Measurements from ENCODE around the gene KLHL29.
"Not testable (repeated sequence)": the region's sequence is repeated elsewhere in the genome, so short reads cannot be mapped to it uniquely, and the experiment has no call there.

KLHL29 gene

DNA sequence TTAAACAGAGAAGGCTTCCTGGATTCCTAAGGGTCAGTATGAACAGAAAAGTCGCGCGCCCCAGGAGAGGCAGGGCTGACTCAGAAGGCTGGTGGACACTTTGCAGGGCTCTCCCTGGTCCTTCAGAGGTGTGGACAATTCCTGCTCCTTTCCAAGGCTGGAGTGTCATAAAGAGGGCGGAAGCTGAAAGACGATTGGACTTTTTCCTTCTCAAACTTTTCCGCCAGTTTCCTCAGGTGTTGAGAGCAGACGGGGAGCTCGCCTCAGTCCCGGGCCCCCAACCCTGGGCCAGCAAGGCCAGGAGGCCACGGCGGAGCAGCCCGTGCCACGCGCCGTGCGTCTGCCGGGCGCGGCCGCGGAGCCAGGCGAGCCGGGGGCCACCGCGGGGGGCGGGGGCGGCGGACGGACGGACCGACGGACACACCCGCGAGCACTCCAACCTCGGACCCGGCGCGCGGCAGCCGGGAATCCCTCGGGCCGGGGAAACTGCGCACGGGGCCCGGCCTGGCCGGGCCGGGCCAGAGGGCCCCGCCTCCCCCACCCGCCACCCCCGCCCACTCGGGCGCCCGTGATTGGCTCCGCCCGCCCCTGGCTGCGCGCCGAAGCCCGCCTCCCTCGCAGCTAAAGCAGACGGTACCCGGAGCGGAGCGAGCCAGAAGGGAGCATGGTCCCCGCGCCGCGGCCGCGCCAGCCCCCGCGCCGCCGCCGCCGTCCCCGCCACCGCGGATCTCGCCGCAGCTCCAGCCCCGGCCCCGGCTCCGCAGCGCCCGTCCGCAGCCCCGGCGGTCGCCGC is at the start of gene KLHL29:
TSS of gene KLHL29 (plus strand) at position 629 of the 793 bp plus-strand sequence. CDS start 177,018 bp downstream, outside the sequence.
- peak; percentile 77 for DNase-seq

DNA sequence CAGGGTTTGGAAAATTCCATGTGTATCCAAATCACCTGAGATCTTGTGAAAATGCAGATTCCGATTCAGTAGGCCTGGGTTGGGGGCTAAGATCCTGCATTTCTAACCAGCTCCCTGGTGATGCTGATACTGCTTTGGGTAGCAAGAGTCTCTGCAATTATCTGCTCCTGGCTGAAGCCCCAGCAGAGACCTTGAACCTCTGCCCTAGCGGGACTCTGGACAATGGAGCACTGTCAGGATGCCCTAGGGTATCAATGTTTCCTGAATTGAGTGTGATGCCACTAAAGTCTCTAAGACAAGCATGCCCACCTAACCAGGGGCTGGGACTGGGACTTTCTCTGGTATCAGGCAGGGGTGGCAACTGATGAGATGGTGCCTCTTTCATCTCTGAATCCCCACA is 49.4 kb upstream of the KLHL29 start:
- DNase-seq = no peak

DNA sequence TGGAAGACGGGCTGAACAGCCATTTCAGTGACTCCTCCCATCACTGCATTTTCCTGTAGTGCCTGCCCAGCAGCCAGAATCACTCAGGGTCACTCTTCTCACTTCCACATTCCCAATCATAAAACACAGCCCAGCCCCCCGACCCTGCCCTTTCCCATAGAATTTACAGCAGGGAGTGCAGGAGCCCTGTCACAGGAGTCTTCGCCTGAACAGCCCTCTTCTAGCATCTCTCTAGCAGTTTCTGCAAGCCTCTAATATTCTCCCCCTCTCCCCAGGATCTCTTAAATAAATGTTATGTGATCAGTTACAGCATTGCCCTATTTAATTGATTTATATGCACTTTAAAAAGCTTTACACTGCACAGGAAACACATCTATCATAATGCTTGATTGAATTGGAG is 42.9 kb upstream of the KLHL29 start:
- no peak for DNase-seq

DNA sequence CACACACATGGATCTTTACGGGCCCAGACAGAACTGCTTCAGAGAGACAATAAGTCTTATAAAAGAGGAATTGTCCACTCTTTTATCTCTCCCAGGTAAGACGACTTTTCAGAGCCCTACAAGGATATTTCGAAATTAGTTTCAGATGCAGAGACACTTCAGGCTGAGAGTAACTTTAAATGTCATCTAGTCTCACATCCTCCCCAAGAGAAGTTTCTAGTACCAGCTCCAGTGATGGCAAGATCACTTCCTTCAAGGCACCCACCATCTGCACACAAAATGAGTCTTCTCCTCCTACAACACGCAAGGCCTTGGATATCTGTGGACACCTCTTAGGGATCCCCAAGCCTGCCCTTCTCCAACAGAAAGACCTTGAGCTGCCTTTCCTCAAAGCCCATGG is 39.0 kb upstream of the KLHL29 start:
- DNase-seq = no peak

DNA sequence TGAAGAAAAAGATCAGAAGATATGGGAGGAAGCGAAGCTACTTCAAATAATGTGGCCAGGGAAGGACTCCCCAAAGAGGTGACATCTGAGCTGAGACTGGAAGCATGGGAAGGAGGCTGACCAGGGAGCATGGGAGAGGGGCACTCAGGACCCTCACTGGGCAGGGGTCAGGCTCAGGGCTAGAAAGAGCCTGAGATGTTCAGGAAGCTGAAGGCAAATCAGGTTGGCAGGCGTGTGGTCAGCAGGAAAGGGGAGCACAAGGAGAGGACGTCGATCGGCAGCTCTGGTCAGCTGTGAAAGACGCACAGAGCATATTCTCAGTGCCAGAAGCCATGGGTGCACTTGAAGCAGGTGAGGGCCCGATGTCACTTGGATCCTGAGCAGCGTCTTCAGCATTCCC is 38.2 kb upstream of the KLHL29 start:
- no peak for DNase-seq

DNA sequence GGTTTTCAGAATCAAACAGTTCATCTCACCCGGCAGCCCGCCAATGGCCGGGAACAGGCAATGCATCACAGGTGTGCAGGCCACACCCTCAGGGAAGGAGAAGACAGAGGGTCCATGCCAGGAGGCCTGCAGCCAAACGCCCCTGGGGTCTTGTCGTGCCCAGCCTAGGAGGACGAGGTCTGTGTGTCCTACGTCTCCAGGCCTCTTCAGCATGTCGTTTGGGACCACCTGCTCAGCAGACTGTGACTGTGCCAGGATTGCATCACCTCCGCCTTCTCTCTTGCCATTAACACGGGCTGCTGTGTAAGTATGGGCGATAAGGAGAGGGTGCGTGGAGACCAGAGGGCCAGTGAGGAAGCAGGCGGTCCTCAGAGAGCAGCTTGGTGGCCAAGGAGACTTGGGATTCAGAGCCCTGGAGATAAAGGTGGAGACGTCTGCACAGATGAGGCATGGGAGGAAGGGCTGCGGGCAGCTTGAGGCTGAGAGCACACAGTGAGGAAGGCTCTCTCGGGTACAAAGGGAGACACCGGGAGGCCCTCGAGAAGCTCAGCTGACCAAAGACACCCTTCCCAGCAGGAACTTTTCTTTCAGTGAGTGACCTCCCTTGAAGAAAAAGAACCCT is 37.4 kb upstream of the KLHL29 start:
- no peak for DNase-seq

DNA sequence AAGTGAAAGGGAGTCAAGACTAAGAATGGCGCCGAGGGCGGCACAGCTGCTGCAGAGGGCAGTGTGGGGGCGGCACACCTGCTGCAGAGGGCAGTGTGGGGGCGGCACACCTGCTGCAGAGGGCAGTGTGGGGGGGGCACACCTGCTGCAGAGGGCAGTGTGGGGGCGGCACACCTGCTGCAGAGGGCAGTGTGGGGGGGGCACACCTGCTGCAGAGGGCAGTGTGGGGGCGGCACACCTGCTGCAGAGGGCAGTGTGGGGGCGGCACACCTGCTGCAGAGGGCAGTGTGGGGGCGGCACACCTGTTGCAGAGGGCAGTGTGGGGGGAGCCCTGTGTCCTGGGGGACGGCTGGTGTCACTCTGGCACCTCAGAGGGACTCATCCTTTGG is 36.9 kb upstream of the KLHL29 start:
- DNase-seq = not testable (repeated sequence)

DNA sequence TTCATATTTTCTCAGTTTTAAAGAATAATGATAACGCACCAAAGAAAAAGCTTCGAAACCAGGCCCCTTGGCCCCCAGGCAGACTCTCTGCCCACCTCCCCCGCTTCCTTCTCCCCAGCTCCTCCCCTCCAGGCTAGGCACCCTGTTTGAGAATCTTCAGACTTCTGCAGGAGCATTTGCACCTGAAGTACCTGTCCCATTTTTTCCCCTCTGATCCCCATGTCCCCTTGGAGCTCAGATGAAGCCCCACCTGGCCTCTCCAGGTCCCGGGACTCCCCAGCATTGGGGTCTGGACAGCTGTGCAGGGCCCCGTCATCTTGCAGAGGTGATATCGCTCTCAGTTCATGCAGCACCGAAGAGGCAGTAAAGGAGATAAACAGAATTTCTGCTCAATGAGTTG is 35.5 kb upstream of the KLHL29 start:
- no peak for DNase-seq

DNA sequence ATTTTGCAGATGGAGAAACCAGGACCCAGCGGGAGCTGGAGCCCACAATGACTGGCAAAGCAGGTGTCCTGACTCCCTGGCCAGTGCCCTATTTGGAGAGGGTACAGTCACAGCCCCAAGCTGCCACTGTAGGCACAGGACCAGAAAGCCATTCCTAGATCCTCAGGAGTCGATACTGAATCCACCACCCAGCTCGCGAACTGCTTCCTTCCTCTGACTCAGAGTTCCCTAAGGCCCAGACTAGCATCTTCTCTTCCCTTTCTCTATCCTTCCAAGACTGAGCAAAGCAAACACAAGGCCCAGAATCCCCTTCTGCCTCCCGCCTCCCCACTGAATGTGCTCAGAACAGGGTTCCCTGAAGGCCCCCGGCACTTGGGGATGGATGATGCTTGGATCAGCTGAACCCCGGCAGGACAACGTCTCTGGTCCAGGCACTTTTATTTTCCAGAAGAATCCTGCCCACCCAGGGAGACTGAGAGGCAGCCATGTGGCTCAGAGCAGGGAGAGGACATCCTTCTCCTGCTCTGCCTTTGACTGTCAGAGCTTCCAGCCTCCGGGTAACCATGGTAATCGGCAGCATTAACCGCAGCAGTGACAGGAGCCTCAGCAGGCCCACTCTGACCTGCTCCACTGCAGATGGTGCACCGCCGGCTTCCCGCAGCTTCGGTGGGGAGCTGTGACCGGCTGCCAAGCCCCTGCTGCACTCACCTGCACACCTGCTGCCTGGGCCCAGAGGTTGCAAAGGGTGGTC is 34.8 kb upstream of the KLHL29 start:
- DNase-seq = no peak

DNA sequence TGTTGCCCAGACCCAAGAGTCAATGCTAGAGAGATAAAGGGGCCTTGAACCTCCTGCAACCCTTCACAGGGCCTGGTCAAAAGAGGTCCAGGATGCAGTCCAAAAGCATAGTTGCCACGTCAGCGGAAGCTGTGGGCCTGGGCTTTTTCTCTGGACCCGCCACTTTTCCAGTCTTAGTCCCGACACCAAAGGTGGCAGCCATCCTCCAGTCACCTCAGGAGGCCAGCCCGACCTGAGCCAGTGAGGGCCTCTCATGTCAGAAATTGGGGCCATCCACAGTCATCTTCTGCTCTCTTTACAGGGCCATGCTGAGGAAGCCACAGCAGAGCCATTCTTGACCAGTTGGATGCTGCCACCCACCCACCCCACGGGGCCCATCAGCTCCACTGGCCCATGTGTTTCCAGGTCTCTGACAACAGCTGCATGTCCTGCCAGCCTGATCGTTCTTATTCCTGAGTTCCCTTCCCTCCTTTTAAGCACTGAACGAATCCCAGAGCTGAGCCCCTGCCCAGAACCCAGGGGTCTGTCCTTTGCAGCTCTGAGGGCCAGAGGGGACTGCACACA is 34.1 kb upstream of the KLHL29 start:
- DNase-seq = no peak

DNA sequence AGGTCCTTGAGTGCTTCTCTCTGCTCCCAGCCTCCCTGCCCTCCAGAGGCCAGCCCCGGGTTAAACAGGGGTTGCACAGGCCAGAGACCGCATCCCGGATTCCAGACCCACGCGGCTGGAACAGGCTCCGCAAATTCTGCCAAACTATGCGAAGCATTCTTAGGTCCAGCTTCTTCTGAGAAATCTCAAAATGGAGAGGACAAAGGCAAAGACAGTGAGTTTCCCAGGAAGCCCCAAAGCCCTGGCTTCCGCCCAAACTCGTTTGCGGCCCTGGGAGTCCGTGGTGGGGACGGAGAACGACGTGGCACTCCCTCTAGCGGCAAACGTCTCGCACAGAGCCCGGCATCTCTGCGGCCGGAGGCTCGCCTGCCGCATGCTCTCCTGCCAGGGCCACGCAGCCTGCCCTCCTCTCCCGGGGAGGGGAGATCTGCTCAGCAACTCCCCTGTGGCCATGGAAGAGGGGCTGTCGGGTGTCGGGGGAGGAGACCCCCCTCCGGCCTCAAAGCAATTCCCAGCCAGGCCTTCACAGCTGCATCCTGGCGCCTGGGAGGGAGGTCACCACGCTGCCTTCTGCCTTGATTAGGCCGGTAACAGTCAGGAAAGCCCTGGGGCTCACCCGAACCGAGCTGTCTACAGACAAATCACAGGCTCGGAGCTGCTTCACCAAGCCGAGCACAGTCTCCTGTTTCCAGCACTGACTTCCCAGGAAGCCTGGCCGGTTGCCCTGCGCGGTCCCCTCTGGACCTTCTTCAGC is 33.4 kb upstream of the KLHL29 start:
- peak; percentile 87 for DNase-seq

DNA sequence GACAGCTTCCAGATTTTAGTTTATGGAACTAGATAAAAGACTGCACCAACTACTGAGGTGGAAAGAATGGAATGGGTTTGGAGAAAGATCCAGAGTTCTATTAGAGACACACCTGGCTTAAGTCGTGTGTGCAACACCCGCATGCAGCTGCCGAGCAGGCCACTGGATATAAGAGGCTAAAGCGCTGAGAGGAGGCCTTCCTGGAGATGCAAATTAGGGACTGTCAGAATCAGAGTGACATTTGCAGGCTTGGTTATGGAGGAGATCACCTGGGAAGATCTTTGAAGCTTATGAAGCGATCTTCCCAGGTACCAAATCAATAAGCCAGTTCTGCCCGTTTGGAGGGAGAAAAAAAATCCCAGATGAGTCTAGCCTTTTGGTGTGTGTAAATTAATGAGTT is 30.4 kb upstream of the KLHL29 start:
- no peak for DNase-seq

DNA sequence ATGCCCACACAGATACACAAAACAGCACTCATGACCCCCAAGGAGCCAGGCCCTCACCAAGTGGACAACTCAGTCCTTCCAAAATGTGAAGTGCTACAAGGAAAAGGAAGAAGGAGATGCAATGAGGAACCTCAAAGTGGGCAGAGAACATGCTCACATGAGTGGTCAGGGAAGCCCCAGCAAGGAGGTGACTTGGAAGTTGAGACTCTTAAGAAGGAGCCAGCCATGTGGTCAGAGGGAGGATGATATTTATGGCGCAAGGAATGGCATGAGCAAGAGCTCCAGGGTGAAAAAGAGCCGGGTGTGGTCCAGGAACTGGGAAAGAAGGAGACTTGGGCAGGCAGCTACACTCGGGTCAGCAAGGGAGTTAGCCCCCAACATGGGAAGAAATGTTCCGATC is 30.0 kb upstream of the KLHL29 start:
- DNase-seq = no peak

DNA sequence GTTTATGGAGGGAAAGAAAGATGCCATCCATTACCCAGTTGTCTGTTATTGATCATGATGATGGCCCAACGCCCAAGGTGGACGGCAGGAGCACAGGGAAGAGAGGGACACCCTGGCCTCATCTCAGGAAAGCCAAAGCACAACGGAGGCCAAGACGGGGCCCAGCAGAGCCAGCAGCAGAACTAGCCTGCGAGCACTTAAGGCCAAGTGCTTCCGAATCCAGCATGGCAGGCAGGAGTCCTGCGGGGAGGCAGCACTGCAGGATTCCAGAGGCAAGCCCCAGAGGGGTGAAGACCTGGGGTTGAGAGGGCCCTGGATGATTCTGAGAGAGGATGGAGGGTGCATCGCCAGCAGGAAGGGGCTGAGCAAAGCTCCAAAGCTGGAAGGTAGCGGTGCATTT is 28.3 kb upstream of the KLHL29 start:
- DNase-seq = no peak

DNA sequence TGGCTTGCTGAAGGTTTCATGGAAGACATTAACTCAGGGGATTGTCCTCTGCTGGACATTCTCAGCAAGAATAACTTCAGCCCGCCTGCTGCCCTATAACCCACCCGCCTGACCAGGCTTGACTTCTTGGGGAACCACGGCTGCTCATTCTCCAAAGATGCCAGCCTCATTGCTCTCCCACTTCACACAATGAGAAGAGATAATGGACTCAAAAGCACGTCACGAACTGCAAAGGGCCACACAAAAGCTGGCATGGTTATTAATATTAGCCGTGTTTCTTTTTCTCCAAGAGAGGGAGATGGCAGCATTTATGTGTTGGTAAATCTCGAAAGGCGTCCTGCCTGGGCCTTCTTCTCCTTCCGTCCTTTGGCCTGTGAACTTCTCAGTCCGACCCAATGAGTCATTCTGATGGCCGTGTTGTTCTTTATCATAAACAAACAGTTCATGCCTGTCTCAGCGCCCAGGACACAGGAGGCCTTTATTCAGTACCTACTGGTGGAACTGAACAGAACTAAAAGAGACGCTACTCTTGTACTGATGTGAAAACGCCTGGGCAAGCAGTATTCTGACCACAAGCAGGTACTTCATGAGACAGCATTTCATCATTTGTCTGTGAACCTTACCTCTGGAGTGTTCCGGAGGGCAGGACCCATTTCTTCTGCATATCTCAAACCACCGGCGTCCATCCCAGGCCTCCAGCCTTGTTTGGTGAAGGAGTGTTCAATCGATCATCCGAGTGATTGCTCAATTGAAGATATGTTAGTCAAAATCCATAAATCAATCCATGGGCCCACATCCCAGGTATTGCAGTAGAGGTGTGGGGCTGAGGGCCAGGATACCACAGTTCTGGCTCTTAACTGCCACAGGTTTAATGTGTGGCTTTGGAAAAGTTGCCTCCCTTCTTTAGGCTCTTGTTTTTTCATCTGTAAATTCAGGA is 25.1 kb upstream of the KLHL29 start:
- no peak for DNase-seq

DNA sequence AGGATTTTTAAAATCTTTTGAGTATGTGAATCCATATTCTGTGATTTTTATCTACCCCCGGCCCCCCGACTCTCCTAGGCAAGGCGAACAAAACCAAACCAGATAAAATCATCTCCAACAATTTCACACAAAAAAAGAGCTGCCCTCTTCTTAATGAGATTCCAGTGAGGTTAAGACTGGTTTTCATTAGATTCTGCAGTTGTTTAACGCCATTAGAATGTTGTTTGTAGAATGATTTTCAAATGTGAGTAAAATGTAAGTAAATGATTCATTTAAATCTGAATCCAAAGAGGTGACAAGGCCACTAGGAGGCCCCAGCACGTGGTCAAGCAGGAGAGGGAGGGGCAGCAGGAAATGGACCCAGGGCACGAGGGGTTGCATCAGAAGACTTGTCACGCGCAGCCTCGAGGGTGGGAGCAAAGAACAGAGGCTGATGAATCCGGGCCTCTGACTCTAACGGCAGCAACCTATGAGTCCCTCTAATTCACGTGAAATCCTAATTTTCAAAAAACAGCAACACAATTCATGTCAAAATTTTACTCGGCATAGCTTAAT is 24.3 kb upstream of the KLHL29 start:
- DNase-seq = peak; percentile 55

DNA sequence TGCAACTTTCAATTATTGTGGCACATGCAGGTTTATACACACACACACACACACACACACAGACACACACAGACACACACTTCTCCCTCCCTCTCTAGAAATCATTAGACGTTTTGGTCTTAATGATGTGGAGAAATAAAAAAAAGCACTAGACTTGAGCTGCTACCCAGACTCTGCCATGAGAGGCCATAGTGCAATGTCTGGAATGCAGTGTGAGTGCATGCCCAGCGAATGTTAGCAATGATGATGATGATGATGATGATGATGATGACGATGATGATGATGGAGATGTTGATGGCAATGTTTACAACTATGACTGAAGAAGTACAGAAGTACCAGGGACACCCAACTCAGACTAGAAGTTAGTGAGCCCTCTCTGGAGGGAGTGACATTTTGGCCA is 23.8 kb upstream of the KLHL29 start:
- peak; percentile 38 for DNase-seq

DNA sequence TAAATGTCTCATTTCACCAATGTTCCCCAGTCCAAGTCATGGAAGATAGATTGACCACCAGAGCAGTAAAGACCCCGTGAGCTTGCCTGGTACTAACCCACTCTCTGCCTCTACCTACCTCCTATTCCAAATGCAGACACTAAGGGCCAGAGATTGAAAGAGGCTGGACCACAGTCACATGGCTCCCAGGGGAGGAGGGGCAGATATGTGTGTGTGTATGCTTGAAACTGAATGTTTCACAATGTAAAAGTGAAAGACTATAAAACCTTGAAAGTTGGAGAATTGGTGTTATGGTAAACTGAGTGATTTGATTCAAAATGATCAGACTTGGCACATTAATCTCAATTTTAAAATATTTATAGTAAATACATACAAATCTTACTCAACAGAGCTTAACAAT is 21.7 kb upstream of the KLHL29 start:
- no peak for DNase-seq

DNA sequence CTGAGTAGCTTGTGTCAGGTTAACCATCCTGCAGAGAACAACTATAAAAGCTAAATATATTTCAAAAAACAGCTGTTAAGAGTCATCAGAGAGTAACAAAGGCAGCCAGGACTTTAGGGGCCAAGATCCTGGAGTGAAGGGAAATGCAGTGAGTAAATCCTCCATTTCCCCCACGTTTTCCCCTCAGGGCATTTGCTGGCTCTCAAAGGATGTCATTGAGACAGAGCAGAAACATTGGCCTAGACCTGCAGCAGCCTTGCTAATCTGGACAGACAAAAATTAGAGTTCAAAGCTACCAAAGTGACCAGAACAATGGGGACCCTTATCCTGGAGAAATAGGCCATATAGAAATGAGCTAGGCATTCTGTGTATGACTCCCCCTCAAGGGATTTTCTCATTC is 21.1 kb upstream of the KLHL29 start:
- no peak for DNase-seq

DNA sequence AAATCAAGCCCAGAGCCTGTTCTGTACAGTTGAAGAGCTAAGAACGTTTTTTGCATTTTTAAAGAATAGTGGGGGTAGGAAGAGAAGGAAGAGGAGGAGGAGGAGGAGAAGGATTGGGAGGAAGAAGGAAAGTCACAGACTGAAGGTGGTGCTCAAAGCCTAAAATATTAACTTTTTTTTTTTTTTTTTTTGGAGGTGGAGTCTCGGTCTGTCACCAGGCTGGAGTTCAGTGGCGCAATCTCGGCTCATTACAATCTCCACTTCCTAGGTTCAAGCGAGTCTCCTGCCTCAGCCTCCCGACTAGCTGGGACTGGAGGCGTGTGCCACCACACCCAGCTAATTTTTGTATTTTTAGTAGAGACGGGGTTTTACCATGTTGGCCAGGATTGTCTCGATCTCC is 18.3 kb upstream of the KLHL29 start:
- DNase-seq = no peak

DNA sequence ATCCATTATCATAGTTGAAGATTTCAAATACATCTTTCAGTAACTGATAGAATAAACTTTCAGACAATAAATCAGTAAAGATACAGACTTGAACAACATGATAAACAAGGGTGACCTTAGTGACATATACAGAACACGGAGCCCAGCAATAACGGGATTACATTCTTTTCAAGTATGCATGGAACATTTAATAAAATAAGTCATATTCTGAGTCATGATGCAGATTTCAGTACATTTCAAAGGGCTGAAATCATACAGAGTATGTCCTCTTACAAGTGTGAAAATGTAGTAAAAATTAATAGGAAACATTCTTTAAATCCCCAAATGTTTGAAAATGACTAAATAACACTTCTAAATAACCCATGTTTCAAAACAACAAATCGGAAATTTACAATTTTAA is 17.2 kb upstream of the KLHL29 start:
- DNase-seq = peak; percentile 61

Measured in fibroblast of skin of right biceps (primary cell).